Measurements from ENCODE around the gene AOPEP. TPM values are rescaled to one million over a fixed set of nuclear protein-coding genes. Genes with fewer than 3 reads are reported as not detected.

The AOPEP gene
- polyA plus RNA-seq, 1 of the 3 experiments (the other 2 are of a cell fraction), result 54.6 TPM

DNA sequence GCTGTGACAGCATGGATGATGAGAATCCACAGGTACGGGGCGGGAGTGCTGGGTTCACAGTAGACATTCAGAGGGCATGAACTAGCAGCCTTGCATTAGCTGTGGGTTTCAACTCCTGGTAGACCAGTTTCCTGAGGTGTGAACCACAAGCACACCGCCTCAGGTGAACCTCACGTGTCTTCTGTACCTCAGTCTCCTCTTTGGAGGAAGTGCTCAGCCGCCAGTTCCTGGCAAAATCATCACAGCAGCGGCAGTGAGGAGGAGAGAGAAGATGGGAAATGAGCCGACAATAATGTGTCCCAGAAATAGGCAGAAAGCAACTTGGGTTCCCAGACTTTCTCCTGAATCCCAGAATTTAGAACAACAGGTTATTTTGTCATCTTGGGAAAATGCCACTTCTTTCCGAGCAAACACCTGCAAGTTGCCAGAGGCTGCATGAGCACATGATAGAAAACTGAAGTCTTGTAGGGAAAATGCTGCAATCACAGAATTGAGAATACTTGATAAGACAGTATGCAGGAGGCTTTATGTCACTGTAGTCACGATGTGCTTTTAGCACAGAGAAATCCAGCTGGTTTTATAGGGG lies 258.5 kb downstream of the AOPEP start:
- POLR2A ChIA-PET, result no interaction called here
- Histone ChIP-seq H3F3A (replicated peaks; ENCODE audit: insufficient read depth) (no peaks in the 10 kb centered on the region), H3K4me3 (ENCODE audit: low read depth in 2 of 2, low read length in 1 of 2) (no peak overlapping the region), H4K20me1 (ENCODE audit: insufficient read depth) (no peaks in the 10 kb centered on the region), H3K4me2 (no peak overlapping the region), H3K4me1 (ENCODE audit: control insufficient read depth in 1 of 2, insufficient read depth in 2 of 2, low read depth in 1 of 2, low read length in 1 of 2) (peaks cover 0 to 15% of the 10 kb centered on the region in 2 experiments; a peak in 1 of 4 replicates), H3K9me2 (no peaks in the 10 kb centered on the region), H3K9me3 (no peaks in the 10 kb centered on the region), H3K36me3 (replicated peaks in 1 of 2; ENCODE audit: control insufficient read depth in 1 of 2, insufficient read depth in 2 of 2, low read length in 1 of 2) (peaks cover 3 to 9% of the 10 kb centered on the region in 2 experiments), H3K79me2 (ENCODE audit: insufficient read depth) (no peaks in the 10 kb centered on the region), H2AFZ (ENCODE audit: low read depth) (no peak overlapping the region), H3K27me3 (ENCODE audit: insufficient read depth) (no peaks in the 10 kb centered on the region), H3K9ac (no peak overlapping the region), H3K27ac (ENCODE audit: low read depth in 2 of 2, low read length in 1 of 2) (no peak overlapping the region)
- CTCF ChIA-PET, result no interaction called here
- DNase-seq, result no peak
- WGBS (ENCODE audit: low lambda C conversion rate), result 97% methylated on average over 9 of the region's 9 CpGs
- TF ChIP-seq GABPA (IDR thresholded peaks at IDR 0.05; ENCODE audit: low read depth) (no peak), FOXJ3 (CRISPR knock-in tag; IDR thresholded peaks at IDR 0.05) (no peak), JUND (IDR thresholded peaks at IDR 0.05) (no peak)
- TF ChIP-seq, protein P1, sequence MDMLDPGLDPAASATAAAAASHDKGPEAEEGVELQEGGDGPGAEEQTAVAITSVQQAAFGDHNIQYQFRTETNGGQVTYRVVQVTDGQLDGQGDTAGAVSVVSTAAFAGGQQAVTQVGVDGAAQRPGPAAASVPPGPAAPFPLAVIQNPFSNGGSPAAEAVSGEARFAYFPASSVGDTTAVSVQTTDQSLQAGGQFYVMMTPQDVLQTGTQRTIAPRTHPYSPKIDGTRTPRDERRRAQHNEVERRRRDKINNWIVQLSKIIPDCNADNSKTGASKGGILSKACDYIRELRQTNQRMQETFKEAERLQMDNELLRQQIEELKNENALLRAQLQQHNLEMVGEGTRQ (IDR thresholded peaks at IDR 0.05; ENCODE audit: borderline replicate concordance, low read depth, low read length), result no peak

DNA sequence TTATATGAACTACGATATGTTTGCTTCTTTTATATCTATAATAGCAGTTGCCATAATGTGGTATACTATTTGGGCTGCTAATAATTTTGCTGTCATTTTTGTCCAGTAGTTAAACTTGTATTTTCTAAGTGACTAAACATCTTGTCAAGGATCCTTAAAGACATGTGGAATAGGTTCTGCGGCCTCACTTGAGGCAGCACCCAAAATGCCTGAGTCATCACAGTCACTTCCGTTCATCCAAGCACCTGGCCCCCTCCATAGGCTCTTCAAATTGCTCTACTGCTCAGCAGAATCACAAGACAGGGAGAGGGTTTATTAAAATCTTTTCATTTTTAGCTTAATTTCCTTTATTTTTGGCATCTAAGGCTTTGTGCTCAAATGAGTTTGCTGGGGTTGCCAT lies 259.1 kb downstream of the AOPEP start:
- H3K4me3 ChIP-seq (ENCODE audit: low read depth in 2 of 2, low read length in 1 of 2), result no peak overlapping the region
- CTCF ChIA-PET, result no interaction called here
- DNase-seq, result no peak
- no peaks in the 10 kb centered on the region for H3K27me3 ChIP-seq (ENCODE audit: insufficient read depth)
- peaks cover 3 to 12% of the 10 kb centered on the region in 2 experiments for H3K36me3 ChIP-seq (replicated peaks in 1 of 2; ENCODE audit: control insufficient read depth in 1 of 2, insufficient read depth in 2 of 2, low read length in 1 of 2)
- peaks cover 0 to 9% of the 10 kb centered on the region in 2 experiments; a peak in 1 of 4 replicates for H3K4me1 ChIP-seq (ENCODE audit: control insufficient read depth in 1 of 2, insufficient read depth in 2 of 2, low read depth in 1 of 2, low read length in 1 of 2)
- no peak overlapping the region for H3K4me2 ChIP-seq
- no peaks in the 10 kb centered on the region for H3K9me3 ChIP-seq
- no peak overlapping the region for H2AFZ ChIP-seq (ENCODE audit: low read depth)
- TF ChIP-seq EZH2phosphoT487 (IDR thresholded peaks at IDR 0.05; ENCODE audit: borderline replicate concordance, low read depth) (no peak), MXI1 (IDR thresholded peaks at IDR 0.05; ENCODE audit: low read depth, low read length) (no peak), TCF12 (IDR thresholded peaks at IDR 0.05) (no peak), SIN3A (IDR thresholded peaks at IDR 0.05; ENCODE audit: borderline replicate concordance, low read depth, low read length) (no peak), NFIC (IDR thresholded peaks at IDR 0.05; ENCODE audit: borderline replicate concordance) (no peak), TAF1 (IDR thresholded peaks at IDR 0.05; ENCODE audit: borderline replicate concordance, low read depth, low read length) (no peak), NRF1 (IDR thresholded peaks at IDR 0.05; ENCODE audit: low read depth, low read length) (no peak), POLR2AphosphoS5 (IDR thresholded peaks at IDR 0.05; ENCODE audit: low read depth, low read length) (no peak)
- TF ChIP-seq, protein P2, sequence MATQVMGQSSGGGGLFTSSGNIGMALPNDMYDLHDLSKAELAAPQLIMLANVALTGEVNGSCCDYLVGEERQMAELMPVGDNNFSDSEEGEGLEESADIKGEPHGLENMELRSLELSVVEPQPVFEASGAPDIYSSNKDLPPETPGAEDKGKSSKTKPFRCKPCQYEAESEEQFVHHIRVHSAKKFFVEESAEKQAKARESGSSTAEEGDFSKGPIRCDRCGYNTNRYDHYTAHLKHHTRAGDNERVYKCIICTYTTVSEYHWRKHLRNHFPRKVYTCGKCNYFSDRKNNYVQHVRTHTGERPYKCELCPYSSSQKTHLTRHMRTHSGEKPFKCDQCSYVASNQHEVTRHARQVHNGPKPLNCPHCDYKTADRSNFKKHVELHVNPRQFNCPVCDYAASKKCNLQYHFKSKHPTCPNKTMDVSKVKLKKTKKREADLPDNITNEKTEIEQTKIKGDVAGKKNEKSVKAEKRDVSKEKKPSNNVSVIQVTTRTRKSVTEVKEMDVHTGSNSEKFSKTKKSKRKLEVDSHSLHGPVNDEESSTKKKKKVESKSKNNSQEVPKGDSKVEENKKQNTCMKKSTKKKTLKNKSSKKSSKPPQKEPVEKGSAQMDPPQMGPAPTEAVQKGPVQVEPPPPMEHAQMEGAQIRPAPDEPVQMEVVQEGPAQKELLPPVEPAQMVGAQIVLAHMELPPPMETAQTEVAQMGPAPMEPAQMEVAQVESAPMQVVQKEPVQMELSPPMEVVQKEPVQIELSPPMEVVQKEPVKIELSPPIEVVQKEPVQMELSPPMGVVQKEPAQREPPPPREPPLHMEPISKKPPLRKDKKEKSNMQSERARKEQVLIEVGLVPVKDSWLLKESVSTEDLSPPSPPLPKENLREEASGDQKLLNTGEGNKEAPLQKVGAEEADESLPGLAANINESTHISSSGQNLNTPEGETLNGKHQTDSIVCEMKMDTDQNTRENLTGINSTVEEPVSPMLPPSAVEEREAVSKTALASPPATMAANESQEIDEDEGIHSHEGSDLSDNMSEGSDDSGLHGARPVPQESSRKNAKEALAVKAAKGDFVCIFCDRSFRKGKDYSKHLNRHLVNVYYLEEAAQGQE (IDR thresholded peaks at IDR 0.05; ENCODE audit: low read depth, low read length), result no peak
- TF ChIP-seq, protein P3, sequence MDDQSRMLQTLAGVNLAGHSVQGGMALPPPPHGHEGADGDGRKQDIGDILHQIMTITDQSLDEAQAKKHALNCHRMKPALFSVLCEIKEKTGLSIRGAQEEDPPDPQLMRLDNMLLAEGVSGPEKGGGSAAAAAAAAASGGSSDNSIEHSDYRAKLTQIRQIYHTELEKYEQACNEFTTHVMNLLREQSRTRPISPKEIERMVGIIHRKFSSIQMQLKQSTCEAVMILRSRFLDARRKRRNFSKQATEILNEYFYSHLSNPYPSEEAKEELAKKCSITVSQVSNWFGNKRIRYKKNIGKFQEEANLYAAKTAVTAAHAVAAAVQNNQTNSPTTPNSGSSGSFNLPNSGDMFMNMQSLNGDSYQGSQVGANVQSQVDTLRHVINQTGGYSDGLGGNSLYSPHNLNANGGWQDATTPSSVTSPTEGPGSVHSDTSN (IDR thresholded peaks at IDR 0.05), result no peak
- H3K27ac ChIP-seq (ENCODE audit: low read depth in 2 of 2, low read length in 1 of 2), result no peak overlapping the region
- 93% methylated on average over 3 of the region's 3 CpGs for whole genome bisulfite sequencing (ENCODE audit: low lambda C conversion rate)
- H4K20me1 ChIP-seq (ENCODE audit: insufficient read depth), result no peaks in the 10 kb centered on the region
- H3K9ac ChIP-seq, result no peak overlapping the region
- POLR2A ChIA-PET, result no interaction called here
- no peaks in the 10 kb centered on the region for H3K9me2 ChIP-seq
- no peaks in the 10 kb centered on the region for H3K79me2 ChIP-seq (ENCODE audit: insufficient read depth)
- no peaks in the 10 kb centered on the region for H3F3A ChIP-seq (replicated peaks; ENCODE audit: insufficient read depth)
